Heart left ventricle (tissue), 16 donors: ENCODE data around the gene CPLANE2. TPM values are rescaled to one million over a fixed set of nuclear protein-coding genes. Genes with fewer than 3 reads are reported as not detected.

ENCODE experiments used
- ATAC-seq, 4 donors: fragments of 200-7000 bp; cut with Tn5 transposase; one replicate each; pipeline ENCODE4 v1.9.1; 2020 to 2022; ENCODE audit warnings: moderate library complexity in 4 of 4, mild to moderate bottlenecking in 3 of 4, moderate number of reproducible peaks in 1 of 4
- DNase-seq, 5 donors: peaks; one replicate each; pipeline ENCODE4 v3.0.0-alpha.2; 2020
- H3K27ac ChIP-seq, 12 donors: fragments of 200-600 bp; sonication (generic) in 4 of 12; one replicate each; pipeline versions ENCODE4 v1.5.0 to v1.8.0; 2016 to 2022; ENCODE audit warnings: mild to moderate bottlenecking in 2 of 12
- H3K27me3 ChIP-seq, 9 donors: fragments of 200-600 bp; sonication (generic) in 2 of 9; one replicate each; pipeline versions ENCODE4 v1.5.1 to v1.8.0; 2016 to 2022; ENCODE audit warnings: mild to moderate bottlenecking in 3 of 9
- H3K36me3 ChIP-seq, 9 donors: fragments of 200-600 bp; sonication (generic) in 2 of 9; one replicate each; pipeline versions ENCODE4 v1.5.0 to v1.8.0; 2018 to 2022; ENCODE audit warnings: mild to moderate bottlenecking in 2 of 9
- H3K4me1 ChIP-seq, 12 donors: fragments of 200-600 bp; sonication (generic) in 4 of 12; one replicate each; pipeline versions ENCODE4 v1.5.0 to v1.8.0; 2016 to 2022; ENCODE audit warnings: mild to moderate bottlenecking in 3 of 12
- H3K4me3 ChIP-seq, 12 donors: fragments of 200-600 bp; sonication (generic) in 4 of 12; one replicate each; pipeline versions ENCODE4 v1.5.0 to v1.8.0; 2017 to 2022; ENCODE audit warnings: mild to moderate bottlenecking in 9 of 12, moderate library complexity in 4 of 12
- H3K9me3 ChIP-seq, 12 donors: fragments of 200-600 bp; sonication (generic) in 4 of 12; one replicate each; pipeline versions ENCODE4 v1.5.0 to v1.8.0; 2016 to 2022; ENCODE audit warnings: mild to moderate bottlenecking in 1 of 12
- POLR2A ChIP-seq, 2 donors: fragments of 450-650 bp; IDR thresholded peaks; one replicate each; pipeline ENCODE4 v1.6.1; 2017; ENCODE audit warnings: antibody characterized with exemption in 2 of 2, mild to moderate bottlenecking in 2 of 2, moderate library complexity in 2 of 2
- WGBS, 4 donors: extraction: QIAGEN DNeasy Blood & Tissue Kit in 2 of 4; methylation state at CpG; one replicate each; pipeline versions ENCODE4 v1.1.5 to v1.1.7; 2013 to 2018; 5-methylcytosine and 5-hydroxymethylcytosine counted together
- intact Hi-C, 10 donors: fragments of 100-400 bp; cut with DNase I; formaldehyde crosslinking; loops; one replicate each; pipeline versions ENCODE4 v1.11.1 to v1.14.2; 2022
- polyA plus RNA-seq, 2 donors: library from polyadenylated mRNA; stranded (reverse); fragments of 200-250 nt; gene quantifications; one replicate each; pipeline ENCODE4 v1.2.3, GENCODE V29; 2013
- total RNA-seq, 9 donors: library from RNA; depleted of rRNA in 2 of 9; stranded (reverse); fragments of >200 nt in 2 of 9; fragmentation: NEBNext Ultra II Directional in 3 of 9; extraction: Animal tissue kit (Norgen Biotek cat#: 25700) in 3 of 9; gene quantifications; one replicate each; pipeline versions ENCODE4 v1.1.0 to v1.2.4, GENCODE V29; 2016 to 2023
- TF ChIP-seq, protein P1 (sequence below), 12 donors: fragments of 200-600 bp; sonication (generic) in 4 of 12; IDR thresholded peaks; one replicate each; pipeline versions ENCODE4 v1.5.0 to v1.8.0; 2018 to 2022; ENCODE audit warnings: antibody characterized with exemption in 12 of 12, mild to moderate bottlenecking in 5 of 12
- donor health status: ischemic (EF 13 %, LVEDD 7.1; RV severe dilation, severe dysfunction).
- donor health status: healthy with polysubstance abuse.
- donor health status: DM: no; HTN: yes; CAD: no.
- donor health status: DM: no; HTN: no; CAD: no.
- donor health status: ischemic (EF 25% LVEDD 6.9; RV normal size, moderate dysfunction).
- donor health status: ischemic (EF 25% LVEDD 5.7; RV mildly dilated, moderate dysfunction).
- donor health status: healthy.
- donor health status: DM: yes; HTN: yes; CAD: no.
- donor health status: ischemic (EF 35%, LVEDD 5.7; RV mildly dilated, moderate dysfunction).
- donor health status: nonischemic (EF 11% LVEDD 7.7; RV severe dilation, severe dysfunction).
- donor health status: DM: yes; HTN: yes; CAD: no.
- donor health status: PGD.
- donor health status: ischemic (EF 29% LVEDD 5.4; RV normal size, mild dysfunction).
- donor health status: nonischemic (EF 23%, LVEDD 6.1; RV moderate dilation, normal function).

The CPLANE2 gene
- total and polyA plus RNA-seq, 11 donors, result 3.6 to 9.9 (median 5.7) TPM

DNA sequence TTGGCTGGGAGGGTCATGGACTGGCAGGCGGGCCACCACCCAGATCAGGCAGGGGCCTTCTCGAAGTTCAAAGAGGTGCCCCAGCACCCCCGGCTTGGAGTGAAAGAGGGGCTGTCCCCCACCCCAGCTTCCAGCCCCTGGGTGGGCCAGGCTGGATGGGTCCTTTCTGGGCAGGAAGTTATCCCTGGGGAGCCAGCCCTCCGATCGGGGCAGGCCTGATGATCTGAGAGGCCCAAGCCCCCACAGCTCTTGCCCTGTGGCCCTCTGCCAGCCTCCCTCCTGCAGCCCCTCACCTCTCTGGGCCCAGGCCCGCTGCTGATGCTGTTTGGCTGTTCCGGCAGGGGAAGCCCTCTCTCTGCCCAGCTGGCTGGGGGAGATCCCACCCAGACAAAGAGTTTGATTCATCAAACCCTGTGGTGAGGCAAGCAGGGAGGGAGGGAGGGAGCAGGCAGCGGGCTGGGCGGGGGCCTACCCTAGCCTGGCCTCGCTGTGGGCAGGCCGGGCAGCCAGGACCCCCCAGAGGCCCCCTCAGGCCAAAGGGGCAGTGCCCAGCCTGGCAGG is 27.1 kb downstream of the CPLANE2 start:
- intact Hi-C loops, result loop anchor here in 8 of 10 donors (5.0 to 10.0 kb wide), 7 partner anchors 32 to 157 kb away; partner anchors contain the start of genes FBXO42 (in 3 of the 8) and SZRD1 (in 3 of the 8)
- 78 to 99% (median 83%) methylated on average over 5 to 11 of the region's 11 CpGs for WGBS, 4 donors

DNA sequence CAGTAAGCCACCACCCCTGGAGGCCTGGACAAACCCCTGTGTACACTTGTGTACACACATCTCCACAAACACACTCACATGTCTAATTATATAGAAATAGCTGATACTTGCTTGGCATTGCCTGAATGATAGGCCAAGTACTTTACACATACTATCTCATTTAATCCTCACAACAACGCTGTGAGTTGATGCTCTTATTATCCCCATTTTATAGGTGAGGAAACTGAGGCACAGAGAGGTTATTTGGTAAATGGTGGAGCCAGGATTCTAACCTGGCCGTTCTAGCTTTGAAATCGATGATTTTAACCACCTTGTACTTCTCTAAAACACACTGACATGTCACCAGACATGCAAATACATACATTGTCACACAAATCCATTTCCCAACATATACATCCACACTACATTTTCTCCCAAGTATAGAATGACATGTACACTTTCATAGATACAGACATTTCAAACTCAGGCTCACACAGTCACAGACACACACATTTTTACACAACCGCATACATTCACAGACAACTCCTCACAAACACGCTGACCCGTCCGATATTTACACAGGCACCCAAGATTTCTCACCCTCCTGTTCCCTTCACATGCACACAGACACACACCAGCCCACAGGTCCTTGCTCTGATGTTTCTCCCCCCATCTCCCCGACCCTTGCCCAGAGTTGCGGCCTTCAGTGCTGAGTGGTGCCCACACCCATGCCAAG is 27.7 kb downstream of the CPLANE2 start:
- DNase-seq (no peak), ATAC-seq (no peak)
- intact Hi-C loops, result loop anchor here in 8 of 10 donors (5.0 to 10.0 kb wide), 6 partner anchors 33 to 158 kb away; partner anchors contain the start of genes SZRD1 (in 3 of the 8) and FBXO42 (in 2 of the 8)
- H3K27me3 ChIP-seq, result no peaks in the 10 kb centered on the region
- TF ChIP-seq, protein P1, sequence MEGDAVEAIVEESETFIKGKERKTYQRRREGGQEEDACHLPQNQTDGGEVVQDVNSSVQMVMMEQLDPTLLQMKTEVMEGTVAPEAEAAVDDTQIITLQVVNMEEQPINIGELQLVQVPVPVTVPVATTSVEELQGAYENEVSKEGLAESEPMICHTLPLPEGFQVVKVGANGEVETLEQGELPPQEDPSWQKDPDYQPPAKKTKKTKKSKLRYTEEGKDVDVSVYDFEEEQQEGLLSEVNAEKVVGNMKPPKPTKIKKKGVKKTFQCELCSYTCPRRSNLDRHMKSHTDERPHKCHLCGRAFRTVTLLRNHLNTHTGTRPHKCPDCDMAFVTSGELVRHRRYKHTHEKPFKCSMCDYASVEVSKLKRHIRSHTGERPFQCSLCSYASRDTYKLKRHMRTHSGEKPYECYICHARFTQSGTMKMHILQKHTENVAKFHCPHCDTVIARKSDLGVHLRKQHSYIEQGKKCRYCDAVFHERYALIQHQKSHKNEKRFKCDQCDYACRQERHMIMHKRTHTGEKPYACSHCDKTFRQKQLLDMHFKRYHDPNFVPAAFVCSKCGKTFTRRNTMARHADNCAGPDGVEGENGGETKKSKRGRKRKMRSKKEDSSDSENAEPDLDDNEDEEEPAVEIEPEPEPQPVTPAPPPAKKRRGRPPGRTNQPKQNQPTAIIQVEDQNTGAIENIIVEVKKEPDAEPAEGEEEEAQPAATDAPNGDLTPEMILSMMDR (IDR thresholded peaks at IDR 0.05), result no peak
- no peak for TF ChIP-seq POLR2A (IDR thresholded peaks at IDR 0.05)
- peaks cover 0 to 23% (median 13%) of the 10 kb centered on the region in 12 donors for H3K4me1 ChIP-seq
- H3K4me3 ChIP-seq, result no peak overlapping the region
- H3K9me3 ChIP-seq, result no peaks in the 10 kb centered on the region
- H3K36me3 ChIP-seq, result peaks cover 0 to 3% (median 0%) of the 10 kb centered on the region in 9 donors
- no peak overlapping the region for H3K27ac ChIP-seq
- WGBS, 4 donors, result 83 to 92% (median 84%) methylated on average over 8 to 9 of the region's 9 CpGs

More for the DNA sequence above, 27.1 kb downstream of the CPLANE2 start:
- Histone ChIP-seq H3K4me3 (no peak overlapping the region), H3K9me3 (no peaks in the 10 kb centered on the region), H3K36me3 (no peaks in the 10 kb centered on the region), H3K27ac (no peak overlapping the region), H3K4me1 (peaks cover 0 to 23% (median 13%) of the 10 kb centered on the region in 12 donors), H3K27me3 (no peaks in the 10 kb centered on the region)
- DNase-seq (no peak), ATAC-seq (no peak)
- TF ChIP-seq, protein P1 (IDR thresholded peaks at IDR 0.05), result no peak
- no peak for TF ChIP-seq POLR2A (IDR thresholded peaks at IDR 0.05)

DNA sequence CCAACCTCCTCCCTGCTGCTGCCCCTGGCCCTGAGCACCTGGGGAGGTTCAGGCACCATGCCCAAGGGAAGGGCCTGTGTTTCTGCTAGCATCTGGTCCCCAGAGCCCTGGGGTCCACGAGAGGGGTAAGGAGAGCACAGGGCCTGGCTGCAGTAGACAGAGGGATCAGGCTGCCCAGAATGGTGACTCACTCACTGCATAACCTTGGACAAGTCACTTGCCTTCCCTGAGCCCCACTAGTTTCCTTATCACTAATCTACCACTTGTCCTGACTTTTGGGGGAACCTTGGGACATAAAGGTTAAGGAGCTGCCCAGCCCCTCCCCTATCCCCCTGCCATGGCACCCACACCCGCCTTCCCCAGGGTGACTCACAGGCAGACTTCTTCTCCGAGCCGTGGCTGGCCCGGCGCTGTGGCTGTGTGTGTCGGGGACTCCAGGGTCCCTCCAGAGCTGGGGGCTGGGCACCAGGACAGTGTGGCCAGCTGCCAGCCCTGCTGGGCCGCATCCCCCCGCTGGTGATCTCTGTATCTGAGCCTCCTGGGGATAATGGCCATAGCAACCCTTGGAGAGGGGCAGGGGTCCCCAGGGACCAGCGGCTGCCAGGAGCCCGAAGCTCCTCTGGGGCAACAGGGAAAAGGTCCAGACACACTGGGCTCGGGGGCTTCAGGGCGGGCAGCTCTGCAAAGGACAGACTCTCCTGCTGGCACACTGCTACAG is 28.6 kb downstream of the CPLANE2 start:
- Histone ChIP-seq H3K27me3 (no peaks in the 10 kb centered on the region), H3K27ac (no peak overlapping the region), H3K36me3 (peaks cover 0 to 3% (median 0%) of the 10 kb centered on the region in 9 donors), H3K4me1 (peaks cover 0 to 23% (median 13%) of the 10 kb centered on the region in 12 donors), H3K4me3 (no peak overlapping the region), H3K9me3 (no peaks in the 10 kb centered on the region)
- DNase-seq, result no peak
- ATAC-seq, result no peak
- TF ChIP-seq POLR2A (IDR thresholded peaks at IDR 0.05), result no peak
- TF ChIP-seq, protein P1 (IDR thresholded peaks at IDR 0.05), result no peak
- intact Hi-C loops, result loop anchor here in 8 of 10 donors (5.0 to 10.0 kb wide), 6 partner anchors 34 to 159 kb away; partner anchors contain the start of genes SZRD1 (in 3 of the 8) and FBXO42 (in 2 of the 8)
- WGBS, 4 donors, result 83 to 92% (median 88%) methylated on average over 9 to 13 of the region's 13 CpGs
